ENCODE data around the gene PMVK.

Gene PMVK

GRCh38 chr1:154926201-154926600, 10.3 kb downstream of the PMVK start:
- TF ChIP-seq CTCF (conservative IDR thresholded peaks at IDR 0.05) = no peak
- no peak overlapping the region for H3K27ac ChIP-seq

GRCh38 chr1:154925335-154926170, 11.0 kb downstream of the PMVK start:
- no peak for TF ChIP-seq CTCF (conservative IDR thresholded peaks at IDR 0.05)
- H3K27ac ChIP-seq = no peak overlapping the region

- no peak overlapping the region for H3K27ac ChIP-seq
- TF ChIP-seq CTCF (conservative IDR thresholded peaks at IDR 0.05) = no peak
Observed at GRCh38 chr1:154923695-154924094, 12.8 kb downstream of the PMVK start.

- no peak for TF ChIP-seq CTCF (conservative IDR thresholded peaks at IDR 0.05)
- H3K27ac ChIP-seq = peak overlapping the region; percentile 2; the same call in 1 of the 2 replicates
Observed at GRCh38 chr1:154913273-154913672, 23.2 kb downstream of the PMVK start.

GRCh38 chr1:154912755-154913154, 23.8 kb downstream of the PMVK start:
- TF ChIP-seq CTCF (conservative IDR thresholded peaks at IDR 0.05) = no peak
- H3K27ac ChIP-seq = peak overlapping the region; percentile 2; the same call in 1 of the 2 replicates

- no peak overlapping the region for H3K27ac ChIP-seq
- TF ChIP-seq CTCF (conservative IDR thresholded peaks at IDR 0.05) = no peak
Observed at GRCh38 chr1:154911691-154912550, 24.6 kb downstream of the PMVK start.

GRCh38 chr1:154910851-154911250, 25.7 kb downstream of the PMVK start:
- H3K27ac ChIP-seq = no peak overlapping the region
- no peak for TF ChIP-seq CTCF (conservative IDR thresholded peaks at IDR 0.05)
